ENCODE data around the gene TNFSF13. TPM values are rescaled to one million over a fixed set of nuclear protein-coding genes. Genes with fewer than 3 reads are reported as not detected.
A peak's percentile ranks its signal among the peaks of the same experiment; 100 is the strongest.

The TNFSF13 gene
- total RNA-seq, 1 donor from 2014 or later: 1.5 TPM

DNA sequence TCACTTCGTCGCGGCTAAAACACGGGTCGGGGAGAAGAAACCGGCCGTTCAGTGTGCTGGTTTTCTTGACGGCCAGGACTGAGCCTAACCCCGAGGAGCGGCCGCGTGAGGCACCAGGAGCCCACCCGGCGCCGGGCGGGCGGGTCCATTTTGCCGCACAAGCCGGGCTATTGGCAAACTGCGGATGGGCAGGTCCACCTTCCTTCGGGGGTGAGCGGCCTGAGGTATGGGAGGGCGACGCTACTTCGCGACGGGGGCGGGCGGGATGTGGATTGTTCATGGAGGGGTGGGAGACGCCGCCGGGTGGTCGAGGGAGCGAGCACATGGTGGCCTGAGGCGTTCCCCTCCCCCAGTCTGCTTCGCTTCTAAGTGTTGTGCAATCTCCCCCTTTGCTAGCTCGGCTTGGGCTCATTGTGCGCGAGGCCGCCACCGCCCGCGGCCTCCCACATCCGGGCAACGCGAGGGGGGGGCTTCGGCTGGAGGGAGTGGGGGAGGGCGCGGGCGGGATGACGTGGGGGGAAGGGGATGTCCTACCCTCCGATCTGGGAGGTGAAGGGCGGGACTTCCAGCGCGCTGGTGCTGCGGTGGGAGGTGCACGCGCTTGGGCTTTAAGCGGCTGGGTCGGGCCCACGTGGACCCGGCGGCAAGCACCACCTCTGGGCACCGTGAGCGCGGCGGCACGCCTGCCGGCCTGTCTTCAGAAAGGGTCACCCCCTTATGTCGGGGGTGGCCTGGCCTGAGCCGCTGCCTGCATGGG, 15.0 kb downstream of the TNFSF13 start:
- DNase-seq (ENCODE audit: extremely low read depth, low read depth, low spot score): no peak

- DNase-seq (ENCODE audit: extremely low read depth, low read depth, low spot score): no peak
Observed at GRCh38 chr17:7574176-7574953, 15.8 kb downstream of the TNFSF13 start.

DNA sequence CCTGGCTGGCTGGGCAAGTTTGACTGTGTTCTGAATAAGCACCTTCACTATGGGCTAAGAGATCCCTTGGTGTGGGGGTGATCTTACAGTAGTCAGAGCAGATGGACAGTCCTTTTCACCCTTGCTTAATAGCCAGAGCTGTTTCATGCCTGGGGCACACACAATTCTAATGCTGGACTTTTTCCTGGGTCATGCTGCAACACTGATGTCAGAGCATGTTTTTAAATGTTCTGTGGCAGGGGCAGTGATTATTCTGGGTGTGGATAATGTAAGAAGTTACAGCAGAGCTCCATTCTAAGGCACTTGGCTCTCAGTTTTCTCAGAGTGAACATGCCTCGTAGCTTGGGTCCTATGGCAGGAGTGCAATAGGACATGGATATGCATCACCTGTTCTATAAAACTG, 16.9 kb downstream of the TNFSF13 start:
- no peak for DNase-seq (ENCODE audit: extremely low read depth, low read depth, low spot score)

- no peak for DNase-seq (ENCODE audit: extremely low read depth, low read depth, low spot score)
Observed at GRCh38 chr17:7575959-7576358, 17.4 kb downstream of the TNFSF13 start.

- no peak for DNase-seq (ENCODE audit: extremely low read depth, low read depth, low spot score)
Observed at GRCh38 chr17:7576432-7576937, 17.9 kb downstream of the TNFSF13 start.

DNA sequence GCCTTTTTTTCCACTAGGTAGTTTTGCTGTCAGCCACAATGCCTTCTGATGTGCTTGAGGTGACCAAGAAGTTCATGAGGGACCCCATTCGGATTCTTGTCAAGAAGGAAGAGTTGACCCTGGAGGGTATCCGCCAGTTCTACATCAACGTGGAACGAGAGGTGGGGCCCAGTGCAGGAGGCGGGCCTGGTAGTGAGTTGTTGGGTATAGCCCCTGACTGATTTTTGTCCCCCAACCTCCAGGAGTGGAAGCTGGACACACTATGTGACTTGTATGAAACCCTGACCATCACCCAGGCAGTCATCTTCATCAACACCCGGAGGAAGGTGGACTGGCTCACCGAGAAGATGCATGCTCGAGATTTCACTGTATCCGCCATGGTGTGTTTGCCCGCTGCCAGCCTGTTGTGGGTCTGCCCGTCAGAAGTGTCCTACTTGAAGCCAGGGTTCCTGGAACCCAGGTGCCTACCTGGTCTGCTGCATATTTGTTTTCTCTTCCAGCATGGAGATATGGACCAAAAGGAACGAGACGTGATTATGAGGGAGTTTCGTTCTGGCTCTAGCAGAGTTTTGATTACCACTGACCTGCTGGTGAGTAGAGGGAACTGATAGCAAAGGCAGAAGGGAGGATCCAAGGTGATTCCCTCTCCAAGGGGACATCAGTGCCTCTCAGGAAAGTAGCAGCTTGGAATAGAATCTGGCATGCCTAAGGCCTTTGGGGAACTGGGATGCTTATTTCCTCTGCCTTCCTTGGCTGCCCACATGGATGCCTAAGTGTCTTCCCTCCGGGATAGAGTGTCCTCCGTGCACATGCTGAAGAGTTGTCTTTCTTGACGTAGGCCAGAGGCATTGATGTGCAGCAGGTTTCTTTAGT, 19.0 kb downstream of the TNFSF13 start:
- no peak for DNase-seq (ENCODE audit: extremely low read depth, low read depth, low spot score)

DNA sequence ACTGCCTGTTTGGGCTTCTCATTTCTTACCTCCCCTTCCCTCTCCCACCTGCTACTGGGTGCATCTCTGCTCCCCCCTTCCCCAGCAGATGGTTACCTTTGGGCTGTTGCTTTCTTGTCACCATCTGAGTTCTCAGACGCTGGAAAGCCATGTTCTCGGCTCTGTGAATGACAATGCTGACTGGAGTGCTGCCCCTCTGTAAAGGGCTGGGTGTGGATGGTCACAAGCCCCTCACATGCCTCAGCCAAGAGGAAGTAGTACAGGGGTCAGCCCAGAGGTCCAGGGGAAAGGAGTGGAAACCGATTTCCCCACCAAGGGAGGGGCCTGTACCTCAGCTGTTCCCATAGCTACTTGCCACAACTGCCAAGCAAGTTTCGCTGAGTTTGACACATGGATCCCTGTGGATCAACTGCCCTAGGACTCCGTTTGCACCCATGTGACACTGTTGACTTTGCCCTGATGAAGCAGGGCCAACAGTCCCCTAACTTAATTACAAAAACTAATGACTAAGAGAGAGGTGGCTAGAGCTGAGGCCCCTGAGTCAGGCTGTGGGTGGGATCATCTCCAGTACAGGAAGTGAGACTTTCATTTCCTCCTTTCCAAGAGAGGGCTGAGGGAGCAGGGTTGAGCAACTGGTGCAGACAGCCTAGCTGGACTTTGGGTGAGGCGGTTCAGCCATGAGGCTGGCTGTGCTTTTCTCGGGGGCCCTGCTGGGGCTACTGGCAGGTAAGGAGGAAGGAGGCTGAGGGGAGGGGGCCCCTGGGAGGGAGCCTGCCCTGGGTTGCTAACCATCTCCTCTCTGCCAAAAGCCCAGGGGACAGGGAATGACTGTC, 20.7 kb downstream of the TNFSF13 start, which contains the start of gene CD68:
Gene CD68, plus strand, starts transcription at position 638 of the 833 bp plus-strand sequence. Its CDS starts 40 bp downstream, at position 678.
- DNase-seq (ENCODE audit: extremely low read depth, low read depth, low spot score): peak; percentile 71

- DNase-seq (ENCODE audit: extremely low read depth, low read depth, low spot score): no peak
Observed at GRCh38 chr17:7579834-7580603, 21.5 kb downstream of the TNFSF13 start.

- DNase-seq (ENCODE audit: extremely low read depth, low read depth, low spot score): no peak
Observed at GRCh38 chr17:7580604-7581575, 22.3 kb downstream of the TNFSF13 start.

- DNase-seq (ENCODE audit: extremely low read depth, low read depth, low spot score): no peak
Observed at GRCh38 chr17:7582396-7583252, 24.1 kb downstream of the TNFSF13 start.

DNA sequence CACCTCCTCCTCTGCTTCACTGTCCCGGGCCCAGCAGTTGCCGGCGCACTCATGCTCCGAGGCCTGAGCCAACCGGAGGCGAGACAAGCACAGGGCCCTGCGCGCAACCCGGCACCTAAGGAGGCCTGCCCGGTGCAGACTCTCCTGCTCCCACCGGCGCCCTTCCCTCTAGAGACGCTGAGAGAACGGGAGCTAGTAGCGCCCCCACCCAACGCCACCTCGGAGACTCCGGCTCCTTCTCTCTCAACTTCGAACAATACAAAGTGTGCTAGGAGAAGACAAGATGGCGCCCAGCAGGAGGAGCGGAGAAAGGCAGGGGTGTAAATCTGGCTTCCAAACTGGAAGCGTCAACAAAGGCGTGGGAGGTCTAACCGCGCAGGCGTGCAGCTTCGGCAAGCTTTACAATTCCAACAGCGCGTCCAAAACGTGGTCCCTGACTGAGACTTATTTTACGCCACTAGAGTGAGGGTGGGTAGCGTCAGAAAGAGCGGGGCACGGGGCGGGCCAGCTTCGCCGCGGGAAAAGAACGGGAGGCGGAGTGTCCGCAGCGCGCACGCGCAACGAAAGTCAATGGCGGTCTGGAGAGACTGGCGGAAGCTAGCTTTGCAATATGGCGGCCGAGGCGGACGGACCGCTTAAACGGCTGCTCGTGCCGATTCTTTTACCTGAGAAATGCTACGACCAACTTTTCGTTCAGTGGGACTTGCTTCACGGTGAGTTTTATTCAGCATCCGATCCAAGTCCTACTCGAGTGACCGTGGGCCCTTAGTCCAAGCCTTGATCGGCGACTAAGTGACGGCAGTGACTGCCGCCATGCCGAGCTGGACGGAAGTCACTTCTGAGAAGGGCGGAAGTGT, 24.9 kb downstream of the TNFSF13 start, which contains the start of gene MPDU1:
Gene MPDU1, plus strand, starts transcription at position 600 of the 857 bp plus-strand sequence. Its CDS starts 11 bp downstream, at position 611.
- peak; percentile 86 for DNase-seq (ENCODE audit: extremely low read depth, low read depth, low spot score)

DNA sequence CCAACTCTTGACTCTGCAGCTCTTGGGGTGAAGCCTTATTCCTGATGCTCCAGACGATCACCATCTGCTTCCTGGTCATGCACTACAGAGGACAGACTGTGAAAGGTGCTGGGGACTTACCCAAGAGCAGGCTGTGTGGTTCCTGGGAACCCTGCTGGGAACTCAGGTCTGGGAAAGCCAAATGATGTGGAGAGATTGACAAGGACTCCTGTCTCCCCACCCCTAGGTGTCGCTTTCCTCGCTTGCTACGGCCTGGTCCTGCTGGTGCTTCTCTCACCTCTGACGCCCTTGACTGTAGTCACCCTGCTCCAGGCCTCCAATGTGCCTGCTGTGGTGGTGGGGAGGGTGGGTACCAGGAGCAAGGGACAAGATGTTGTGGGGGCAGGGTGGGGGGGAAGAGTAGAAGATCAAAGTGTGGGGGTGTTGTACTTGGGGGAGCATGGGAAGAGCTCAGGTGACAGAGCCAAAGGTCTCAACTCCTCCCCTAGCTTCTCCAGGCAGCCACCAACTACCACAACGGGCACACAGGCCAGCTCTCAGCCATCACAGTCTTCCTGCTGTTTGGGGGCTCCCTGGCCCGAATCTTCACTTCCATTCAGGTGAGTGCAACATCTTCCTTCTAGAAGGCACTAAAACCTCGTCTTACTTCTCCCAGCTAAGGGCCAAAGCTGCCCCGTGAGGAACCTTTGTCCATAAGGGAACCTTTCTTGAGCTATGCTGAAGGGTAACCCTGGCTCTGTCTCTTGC, 28.3 kb downstream of the TNFSF13 start:
- DNase-seq (ENCODE audit: extremely low read depth, low read depth, low spot score): no peak

DNA sequence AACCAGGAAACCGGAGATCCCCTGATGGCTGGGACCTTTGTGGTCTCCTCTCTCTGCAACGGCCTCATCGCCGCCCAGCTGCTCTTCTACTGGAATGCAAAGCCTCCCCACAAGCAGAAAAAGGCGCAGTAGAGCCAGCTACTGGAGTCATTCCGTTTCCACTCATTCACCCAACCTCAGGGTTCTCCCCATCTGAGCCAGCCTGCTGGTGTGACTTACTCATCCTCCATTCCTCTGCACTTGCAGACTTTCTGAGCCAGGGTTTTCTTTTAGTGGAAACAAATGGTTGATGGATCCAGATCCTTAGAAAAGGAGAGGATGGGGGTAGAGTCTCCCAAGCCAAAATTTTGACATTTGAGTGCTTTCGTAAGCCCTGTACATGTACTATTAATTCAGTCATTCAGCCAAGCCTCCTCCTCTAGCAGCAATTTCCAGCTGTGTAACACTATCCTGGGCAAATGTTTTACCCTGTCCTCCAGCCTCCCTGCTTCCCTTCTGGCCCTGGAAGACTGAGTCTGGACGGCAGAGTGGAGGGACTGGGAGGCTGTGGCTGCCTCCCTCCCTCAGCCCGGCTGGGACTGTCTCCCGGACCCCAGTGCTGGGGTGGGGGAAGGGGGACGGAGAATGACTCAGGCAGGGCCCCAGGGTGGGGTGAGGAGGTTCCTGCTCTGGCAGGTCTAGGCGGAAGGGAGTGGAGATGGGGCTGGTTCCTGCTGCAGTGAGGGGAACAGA, 29.0 kb downstream of the TNFSF13 start:
- DNase-seq (ENCODE audit: extremely low read depth, low read depth, low spot score): no peak

DNA sequence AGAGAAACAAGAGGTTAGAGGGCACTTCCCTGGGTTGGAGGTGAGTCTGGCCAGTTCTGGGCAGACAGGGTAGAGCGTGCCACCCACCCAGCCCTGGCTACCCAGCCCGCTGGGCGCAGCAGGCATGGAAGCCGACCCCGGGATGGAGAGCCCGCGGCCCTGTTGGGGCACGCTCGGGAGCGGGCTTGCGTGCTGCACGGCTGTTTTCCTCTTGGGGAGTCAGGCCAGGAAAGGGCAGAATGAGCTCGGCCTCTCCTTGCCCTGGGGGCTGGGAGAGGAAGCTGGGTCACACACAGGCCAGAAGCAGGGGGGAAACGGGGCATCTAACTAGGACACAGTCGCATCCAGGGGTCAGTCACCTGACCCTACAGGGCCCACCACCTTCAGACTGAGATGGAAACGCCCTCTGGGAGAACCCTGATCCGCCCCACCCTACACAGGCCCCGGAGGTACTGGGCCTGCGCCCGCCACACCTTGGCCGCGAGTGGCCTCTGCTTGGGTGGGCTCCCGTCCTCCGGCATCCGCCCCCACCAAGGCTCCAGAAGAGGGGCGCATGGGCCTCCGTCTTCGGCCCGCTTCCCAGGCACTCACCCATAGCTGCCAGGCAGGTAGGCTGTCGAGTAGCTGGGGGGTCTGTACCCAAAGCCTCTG, 30.1 kb downstream of the TNFSF13 start:
- no peak for DNase-seq (ENCODE audit: extremely low read depth, low read depth, low spot score)
